Measurements from ENCODE around the gene NEDD9. TPM values are rescaled to one million over a fixed set of nuclear protein-coding genes. Genes with fewer than 3 reads are reported as not detected.

NEDD9 gene
- total and polyA plus RNA-seq, 10 of the 15 experiments (the other 5 are each of a cell fraction or from before 2014, with no cell fraction given): 4.9 to 92.6 (median 14.6) TPM

GRCh38 chr6:11272491-11273192, 40.2 kb upstream of the NEDD9 start:
- 82% methylated on average over 11 of the region's 11 CpGs for WGBS (ENCODE audit: insufficient coverage, insufficient replicate concordance, low lambda C conversion rate, missing lambda C conversion rate)
- H3K4me2 ChIP-seq (ENCODE audit: control insufficient read depth, insufficient read depth): no peak overlapping the region
- ChIA-PET SMC1A (ENCODE audit: uncharacterized antibody, unreplicated experiment) (interaction anchor here (0.7 to 3.5 kb wide), 5 partner anchors 11 to 66 kb away, joined by 3 to 15 read pairs (median 4); no protein-coding TSS in a partner anchor), CTCF (interaction anchor here (1.8 to 2.1 kb wide), 2 partner anchors 10 to 101 kb away, joined by 4 to 11 read pairs; no protein-coding TSS in a partner anchor), RAD21 (ENCODE audit: unreplicated experiment) (interaction anchor here (1.1 kb wide), 1 partner anchor 101 kb away, joined by 3 read pairs; no protein-coding TSS in a partner anchor), POLR2A (no interaction called here)
- H3K9ac ChIP-seq (ENCODE audit: control insufficient read depth, insufficient read depth, low read length): no peak overlapping the region
- BruUV-seq (replicated peaks): no TSS peak
- intact Hi-C loops (cut with micrococcal nuclease; ENCODE audit: unreplicated experiment) (no loop called here), in situ Hi-C loops (cut with MboI) (no loop called here)
- H3K79me2 ChIP-seq (ENCODE audit: control insufficient read depth, insufficient read depth, low read length): no peaks in the 10 kb centered on the region; the same call in 1 of the 2 replicates
- H3K4me1 ChIP-seq (ENCODE audit: control insufficient read depth, insufficient read depth, low read length): peaks cover 28% of the 10 kb centered on the region
- H3K27me3 ChIP-seq (replicated peaks in 1 of 2; ENCODE audit: control insufficient read depth in 2 of 2, insufficient read depth in 2 of 2, low read length in 1 of 2): no peaks in the 10 kb centered on the region
- ATAC-seq: no peak
- peaks cover 5 to 12% of the 10 kb centered on the region in 2 experiments; a peak in 2 of 4 replicates for H3K36me3 ChIP-seq (ENCODE audit: control insufficient read depth in 2 of 2, insufficient read depth in 2 of 2, low read length in 1 of 2)
- FAIRE-seq: no peak
- H3K9me3 ChIP-seq (replicated peaks; ENCODE audit: control insufficient read depth, insufficient read depth, low read length): no peaks in the 10 kb centered on the region
- H2AFZ ChIP-seq (ENCODE audit: control insufficient read depth, low read depth, low read length): no peak overlapping the region
- no peak for DNase-seq (ENCODE audit: low read depth, low spot score)
- no peak overlapping the region for H3K4me3 ChIP-seq
- no peaks in the 10 kb centered on the region for H4K20me1 ChIP-seq (ENCODE audit: control insufficient read depth, insufficient read depth)
- H3K27ac ChIP-seq (ENCODE audit: control insufficient read depth, insufficient read depth): no peak overlapping the region
- TF ChIP-seq SMARCA5 (IDR thresholded peaks at IDR 0.05) (no peak), KDM1A (IDR thresholded peaks at IDR 0.05; ENCODE audit: borderline replicate concordance) (no peak), RUNX3 (IDR thresholded peaks at IDR 0.05; ENCODE audit: low read length) (no peak), ATF7 (IDR thresholded peaks at IDR 0.05; ENCODE audit: low read depth) (no peak), ZSCAN29 (IDR thresholded peaks at IDR 0.05) (no peak), TCF7 (IDR thresholded peaks at IDR 0.05; ENCODE audit: borderline replicate concordance) (no peak), IRF3 (IDR thresholded peaks at IDR 0.05) (no peak), ZBTB4 (CRISPR knock-in tag; IDR thresholded peaks at IDR 0.05) (no peak), IKZF1 (conservative IDR thresholded peaks at IDR 0.05) (no peak), ZNF207 (IDR thresholded peaks at IDR 0.05; ENCODE audit: borderline replicate concordance) (no peak), PAX8 (IDR thresholded peaks at IDR 0.05) (no peak), NFYB (IDR thresholded peaks at IDR 0.05; ENCODE audit: insufficient read depth, low read depth, low read length) (no peak)
- TF ChIP-seq, protein P1, sequence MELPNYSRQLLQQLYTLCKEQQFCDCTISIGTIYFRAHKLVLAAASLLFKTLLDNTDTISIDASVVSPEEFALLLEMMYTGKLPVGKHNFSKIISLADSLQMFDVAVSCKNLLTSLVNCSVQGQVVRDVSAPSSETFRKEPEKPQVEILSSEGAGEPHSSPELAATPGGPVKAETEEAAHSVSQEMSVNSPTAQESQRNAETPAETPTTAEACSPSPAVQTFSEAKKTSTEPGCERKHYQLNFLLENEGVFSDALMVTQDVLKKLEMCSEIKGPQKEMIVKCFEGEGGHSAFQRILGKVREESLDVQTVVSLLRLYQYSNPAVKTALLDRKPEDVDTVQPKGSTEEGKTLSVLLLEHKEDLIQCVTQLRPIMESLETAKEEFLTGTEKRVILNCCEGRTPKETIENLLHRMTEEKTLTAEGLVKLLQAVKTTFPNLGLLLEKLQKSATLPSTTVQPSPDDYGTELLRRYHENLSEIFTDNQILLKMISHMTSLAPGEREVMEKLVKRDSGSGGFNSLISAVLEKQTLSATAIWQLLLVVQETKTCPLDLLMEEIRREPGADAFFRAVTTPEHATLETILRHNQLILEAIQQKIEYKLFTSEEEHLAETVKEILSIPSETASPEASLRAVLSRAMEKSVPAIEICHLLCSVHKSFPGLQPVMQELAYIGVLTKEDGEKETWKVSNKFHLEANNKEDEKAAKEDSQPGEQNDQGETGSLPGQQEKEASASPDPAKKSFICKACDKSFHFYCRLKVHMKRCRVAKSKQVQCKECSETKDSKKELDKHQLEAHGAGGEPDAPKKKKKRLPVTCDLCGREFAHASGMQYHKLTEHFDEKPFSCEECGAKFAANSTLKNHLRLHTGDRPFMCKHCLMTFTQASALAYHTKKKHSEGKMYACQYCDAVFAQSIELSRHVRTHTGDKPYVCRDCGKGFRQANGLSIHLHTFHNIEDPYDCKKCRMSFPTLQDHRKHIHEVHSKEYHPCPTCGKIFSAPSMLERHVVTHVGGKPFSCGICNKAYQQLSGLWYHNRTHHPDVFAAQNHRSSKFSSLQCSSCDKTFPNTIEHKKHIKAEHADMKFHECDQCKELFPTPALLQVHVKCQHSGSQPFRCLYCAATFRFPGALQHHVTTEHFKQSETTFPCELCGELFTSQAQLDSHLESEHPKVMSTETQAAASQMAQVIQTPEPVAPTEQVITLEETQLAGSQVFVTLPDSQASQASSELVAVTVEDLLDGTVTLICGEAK (IDR thresholded peaks at IDR 0.05; ENCODE audit: borderline replicate concordance): no peak

Data from GM12878 (cell line).